OCI-LY7 (cell line): ENCODE data around the gene CDADC1. TPM values are rescaled to one million over a fixed set of nuclear protein-coding genes. Genes with fewer than 3 reads are reported as not detected.

Experiments used
- BruUV-seq: library from RNA; stranded (reverse); fragments of 400-500 nt; replicated peaks from 2 replicates; lab custom pipeline; 2021; lab: Mats Ljungman, UMichigan
- CTCF ChIA-PET: fragments of 300-600 bp; sonication (Branson Sonifier 250); formaldehyde crosslinking; loops from one replicate; lab custom pipeline; 2022; ENCODE audit warnings: antibody characterized with exemption; ENCODE audit not compliant: unreplicated experiment; lab: Charles Lee
- POLR2A ChIA-PET: fragments of 300-600 bp; sonication (Branson Sonifier 250); formaldehyde crosslinking; loops from one replicate; lab custom pipeline; 2022; ENCODE audit warnings: antibody characterized with exemption; lab: Charles Lee
- DNase-seq: peaks from one replicate; pipeline ENCODE4 v3.0.0-alpha.2; 2015; ENCODE audit warnings: low spot score
- H2AFZ ChIP-seq: fragments of 200-600 bp; sonication (generic), shearing (Covaris generic); 2 replicates; pipeline ENCODE4 v1.6.1; 2014; ENCODE audit warnings: mild to moderate bottlenecking, antibody characterized with exemption, low read length, moderate library complexity
- H3K27ac ChIP-seq: fragments of 200-600 bp; sonication (generic); 2 replicates; pipeline ENCODE4 v1.5.1; 2014; ENCODE audit warnings: mixed run types, low read depth, mild to moderate bottlenecking, moderate library complexity, low read length, inconsistent platforms; ENCODE audit not compliant: poor library complexity, severe bottlenecking
- H3K36me3 ChIP-seq: fragments of 200-600 bp; sonication (generic); 2 replicates; pipeline ENCODE4 v1.6.1; 2014; ENCODE audit warnings: mild to moderate bottlenecking, antibody characterized with exemption, low read length, moderate library complexity, mixed read lengths; ENCODE audit not compliant: insufficient read depth
- H3K4me1 ChIP-seq: fragments of 200-600 bp; sonication (generic); 2 replicates; pipeline ENCODE4 v1.5.1; 2014; ENCODE audit warnings: mild to moderate bottlenecking, low read length; ENCODE audit not compliant: insufficient read depth, poor library complexity, severe bottlenecking
- H3K4me2 ChIP-seq: fragments of 200-600 bp; sonication (generic); 2 replicates; pipeline ENCODE4 v1.6.1; 2014; ENCODE audit warnings: mild to moderate bottlenecking, low read length
- H3K4me3 ChIP-seq: fragments of 200-600 bp; sonication (generic); 2 replicates; pipeline ENCODE4 v1.5.1; 2014; ENCODE audit warnings: mild to moderate bottlenecking, low read depth, low read length; ENCODE audit not compliant: poor library complexity, severe bottlenecking
- H3K79me2 ChIP-seq: fragments of 200-600 bp; sonication (generic); 2 replicates; pipeline ENCODE4 v1.6.1; 2016; ENCODE audit warnings: low read depth, mild to moderate bottlenecking, low read length, moderate library complexity, mixed read lengths; ENCODE audit not compliant: insufficient read depth
- H3K9me2 ChIP-seq: fragments of 200-600 bp; sonication (generic); 2 replicates; pipeline ENCODE4 v1.6.1; 2016; ENCODE audit warnings: mild to moderate bottlenecking, low read length, mixed read lengths; ENCODE audit not compliant: insufficient read depth
- H3K9me3 ChIP-seq: fragments of 200-600 bp; sonication (generic); 2 replicates; pipeline ENCODE4 v1.6.1; 2014; ENCODE audit warnings: mild to moderate bottlenecking, mixed run types, low read length, mixed read lengths
- H4K20me1 ChIP-seq: fragments of 200-600 bp; sonication (generic); 2 replicates; pipeline ENCODE4 v1.6.1; 2014; ENCODE audit warnings: mild to moderate bottlenecking, antibody characterized with exemption, low read length, moderate library complexity, mixed read lengths; ENCODE audit not compliant: insufficient read depth
- CTCF ChIP-seq: fragments of 200-600 bp; sonication (generic); conservative IDR thresholded peaks from 2 replicates; pipeline ENCODE4 v1.5.1; 2014; ENCODE audit warnings: mild to moderate bottlenecking, antibody characterized with exemption, low read length, moderate library complexity, mixed read lengths
- EZH2phosphoT487 ChIP-seq: fragments of 200-600 bp; sonication (generic); IDR thresholded peaks from 2 replicates; pipeline ENCODE4 v1.6.1; 2018; ENCODE audit warnings: low read depth, borderline replicate concordance, mild to moderate bottlenecking, mixed run types, antibody characterized with exemption, low read length, moderate library complexity, mixed read lengths
- intact Hi-C: fragments of 100-400 bp; cut with micrococcal nuclease; formaldehyde crosslinking; loops from one replicate; pipeline ENCODE4 v1.10.0; 2022; ENCODE audit not compliant: unreplicated experiment
- total RNA-seq, 2 experiments: library from RNA; depleted of rRNA in 1 of 2; stranded (reverse); fragments of >200 nt in 1 of 2; shearing (Covaris generic) in 1 of 2; gene quantifications; 2 replicates each; pipeline ENCODE4 v1.2.3, GENCODE V29; 2014 to 2022

The CDADC1 gene
- total RNA-seq, 2 experiments from 2014 or later: 9.1 to 12.5 TPM

- POLR2A ChIA-PET: interaction anchor here (0.5 to 2.3 kb wide), 7 partner anchors 11 to 532 kb away, joined by 3 to 11 read pairs (median 5); no protein-coding TSS in a partner anchor
- CTCF ChIA-PET: no interaction called here
- Histone ChIP-seq H4K20me1 (no peaks in the 10 kb centered on the region), H3K4me3 (no peak overlapping the region), H2AFZ (no peak overlapping the region), H3K27ac (no peak overlapping the region), H3K36me3 (no peaks in the 10 kb centered on the region), H3K9me2 (no peaks in the 10 kb centered on the region), H3K9me3 (no peaks in the 10 kb centered on the region), H3K4me1 (peaks cover 12% of the 10 kb centered on the region), H3K4me2 (no peak overlapping the region), H3K79me2 (no peaks in the 10 kb centered on the region)
- intact Hi-C loops: no loop called here
- TF ChIP-seq CTCF: no peak
- TF ChIP-seq EZH2phosphoT487: no peak
- BruUV-seq: no TSS peak
- no peak for DNase-seq
These were observed 47.5 kb downstream of the CDADC1 start for GRCh38 chr13:49295244-49295643.

GRCh38 chr13:49296659-49297058 is 48.9 kb downstream of the CDADC1 start:
- no peak for TF ChIP-seq EZH2phosphoT487
- TF ChIP-seq CTCF: no peak
- Histone ChIP-seq H3K79me2 (no peaks in the 10 kb centered on the region), H3K9me3 (no peaks in the 10 kb centered on the region), H3K4me2 (no peak overlapping the region), H3K4me3 (no peak overlapping the region), H3K4me1 (peaks cover 22% of the 10 kb centered on the region), H3K27ac (no peak overlapping the region), H2AFZ (no peak overlapping the region), H4K20me1 (no peaks in the 10 kb centered on the region), H3K36me3 (no peaks in the 10 kb centered on the region), H3K9me2 (no peaks in the 10 kb centered on the region)
- DNase-seq: no peak
- CTCF ChIA-PET: no interaction called here
- BruUV-seq: no TSS peak
- POLR2A ChIA-PET: interaction anchor here (0.5 to 1.0 kb wide), 5 partner anchors 9 to 305 kb away, joined by 3 to 4 read pairs (median 4); no protein-coding TSS in a partner anchor
- intact Hi-C loops: no loop called here

- CTCF ChIA-PET: interaction anchor here (0.5 kb wide), 1 partner anchor 310 kb away, joined by 3 read pairs; no protein-coding TSS in a partner anchor
- H3K4me3 ChIP-seq: no peak overlapping the region
- H4K20me1 ChIP-seq: no peaks in the 10 kb centered on the region
- H3K9me3 ChIP-seq: no peaks in the 10 kb centered on the region
- no peak for DNase-seq
- H3K4me2 ChIP-seq: no peak overlapping the region
- no TSS peak for BruUV-seq
- no peaks in the 10 kb centered on the region for H3K9me2 ChIP-seq
- peaks cover 29% of the 10 kb centered on the region for H3K4me1 ChIP-seq
- TF ChIP-seq CTCF: no peak
- intact Hi-C loops: no loop called here
- POLR2A ChIA-PET: interaction anchor here (0.6 to 1.0 kb wide), 2 partner anchors 9 to 217 kb away, joined by 3 to 4 read pairs; no protein-coding TSS in a partner anchor
- no peaks in the 10 kb centered on the region for H3K79me2 ChIP-seq
- no peak overlapping the region for H2AFZ ChIP-seq
- H3K36me3 ChIP-seq: no peaks in the 10 kb centered on the region
- no peak overlapping the region for H3K27ac ChIP-seq
These were observed 49.6 kb downstream of the CDADC1 start for GRCh38 chr13:49297338-49297737.
